A549 treated with DMSO at 1 μM for 4 hours (cell line): ENCODE results near the gene ACCSL. TPM values are rescaled to one million over a fixed set of nuclear protein-coding genes. Genes with fewer than 3 reads are reported as not detected.

Source experiments
- total RNA-seq: library from RNA; stranded (reverse); fragments of 200-300 nt; extraction: Qiagen RNA extraction; gene quantifications from 5 replicates; pipeline ENCODE4 v1.2.3, GENCODE V29; 2022; ENCODE audit warnings: low read depth

ACCSL gene
- not detected in 5 replicates for total RNA-seq

DNA sequence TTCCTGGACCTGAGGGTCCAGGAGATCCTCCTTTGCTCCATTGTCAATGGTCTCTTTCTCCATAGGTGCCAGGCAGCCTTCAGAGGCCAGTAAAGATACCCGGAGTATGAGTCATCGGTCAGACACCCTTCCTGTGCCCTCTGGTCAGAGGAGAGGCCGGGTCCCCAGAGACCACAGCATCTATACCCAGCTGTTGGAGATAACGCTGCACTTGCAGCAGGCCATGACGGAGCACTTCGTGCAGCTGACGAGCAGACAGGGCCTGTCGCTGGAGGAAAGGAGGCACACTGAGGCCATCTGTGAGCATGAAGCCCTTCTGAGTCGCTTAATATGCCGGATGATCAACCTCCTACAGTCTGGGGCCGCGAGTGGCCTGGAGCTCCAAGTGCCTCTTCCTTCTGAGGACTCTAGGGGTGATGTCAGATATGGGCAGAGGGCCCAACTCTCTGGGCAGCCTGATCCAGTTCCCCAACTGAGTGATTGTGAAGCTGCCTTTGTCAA is at the start of gene ACCSL:
ACCSL (plus strand) TSS at position 51 of the 501 bp plus-strand sequence; CDS start at position 107, 56 bp downstream.

DNA sequence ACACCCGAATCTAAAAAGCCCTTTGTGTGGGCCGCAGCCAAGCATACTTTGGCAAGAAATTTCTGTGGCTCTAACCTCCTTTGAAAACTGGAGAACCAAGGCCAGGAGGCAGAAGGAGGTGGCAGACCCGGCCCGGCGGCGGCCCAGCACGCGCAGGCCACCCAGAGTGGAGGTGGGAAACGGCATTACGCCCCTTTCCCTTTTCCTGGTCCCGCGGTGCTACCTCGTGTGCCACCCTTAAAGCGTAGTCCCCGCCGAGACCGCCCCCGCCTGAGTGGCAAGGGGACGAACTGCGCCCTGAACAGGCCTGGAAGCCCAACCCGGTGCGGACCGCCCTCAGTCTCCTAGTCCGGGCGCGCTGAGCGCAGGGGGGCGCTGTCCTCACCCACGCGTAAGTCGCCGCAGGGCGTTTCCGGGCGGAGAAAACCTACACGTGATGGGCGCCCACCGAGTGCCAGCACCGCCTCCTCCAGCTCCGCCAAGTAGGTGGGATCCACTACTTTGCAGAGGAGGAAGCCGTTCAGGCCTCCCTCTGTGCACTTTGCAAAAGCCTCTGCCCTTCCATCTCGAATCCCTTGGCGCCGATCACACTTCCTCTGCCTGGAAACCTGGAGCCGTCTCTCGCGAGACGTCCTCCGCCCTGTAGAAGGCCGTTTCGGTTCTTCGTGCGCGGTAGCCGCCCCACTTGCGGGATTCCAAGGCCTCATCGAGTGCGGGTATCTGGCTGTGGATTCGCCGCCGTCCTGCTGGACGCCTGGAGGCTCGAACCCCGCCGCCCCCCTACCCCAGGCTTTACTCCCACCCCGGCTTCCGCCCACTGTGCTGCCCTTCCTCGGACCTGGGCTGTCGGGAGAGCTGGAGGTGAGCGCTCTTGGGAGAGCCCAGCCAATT is 18.3 kb downstream of the ACCSL start, which contains the start of gene ACCS:
ACCS (plus strand) TSS at position 430 of the 891 bp plus-strand sequence. CDS start 1,358 bp downstream, outside the sequence.

DNA sequence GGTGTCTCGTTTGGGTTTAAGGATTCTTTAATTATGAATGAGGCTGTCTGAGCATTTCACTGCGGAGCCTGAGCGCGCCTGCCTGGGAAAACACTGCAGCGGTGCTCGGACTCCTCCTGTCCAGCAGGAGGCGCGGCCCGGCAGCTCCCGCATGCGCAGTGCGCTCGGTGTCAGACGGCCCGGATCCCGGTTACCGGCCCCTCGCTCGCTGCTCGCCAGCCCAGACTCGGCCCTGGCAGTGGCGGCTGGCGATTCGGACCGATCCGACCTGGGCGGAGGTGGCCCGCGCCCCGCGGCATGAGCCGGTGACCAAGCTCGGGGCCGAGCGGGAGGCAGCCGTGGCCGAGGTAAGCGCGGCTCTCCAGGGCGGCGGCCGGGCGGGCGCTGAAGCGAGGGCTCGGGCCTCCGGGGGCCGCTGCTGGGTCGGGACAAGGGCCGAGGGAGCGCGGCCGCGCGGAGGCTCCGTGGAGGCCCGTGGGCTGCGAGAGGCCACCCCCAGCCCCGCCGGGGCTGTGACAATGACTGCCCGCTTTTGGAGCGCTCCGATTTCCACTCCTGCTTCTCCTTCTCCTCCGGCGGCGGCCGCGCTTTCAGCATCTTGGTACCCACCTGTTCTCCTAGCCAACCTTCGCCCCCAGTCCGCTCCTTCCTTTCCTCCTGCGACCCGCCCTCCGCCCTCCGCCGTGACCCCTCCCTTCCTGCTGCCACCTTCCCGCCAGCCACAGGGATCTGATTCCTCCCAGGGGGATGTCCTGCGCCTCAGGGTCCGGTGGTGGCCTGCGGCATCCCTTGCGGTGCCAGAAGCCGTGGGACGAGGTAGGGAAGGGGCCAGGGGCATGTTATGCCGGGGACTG is 48.0 kb downstream of the ACCSL start, which contains the start of gene EXT2:
EXT2 (plus strand) TSS at position 173 of the 854 bp plus-strand sequence. CDS start 12,035 bp downstream, outside the sequence.

Other genes with a start within 250 kb of the ACCSL start
- gene ALKBH3, start 167.2 kb upstream of the ACCSL start, total RNA-seq: 22.5 to 27.2 TPM (median 24.1 TPM) in 5 replicates
- 1.0 to 2.7 TPM (median 1.6 TPM) in 5 replicates for gene C11orf96, start 105.3 kb upstream of the ACCSL start, total RNA-seq
- gene ACCS, start 18.3 kb downstream of the ACCSL start, total RNA-seq: 14.1 to 18.1 TPM (median 16.4 TPM) in 5 replicates
- 56.2 to 65.0 TPM (median 61.5 TPM) in 5 replicates for gene EXT2, start 47.7 kb downstream of the ACCSL start, total RNA-seq